GM12892 (cell line): Measurements from ENCODE around the gene ATRN.

Source experiments
- POLR2A ChIP-seq: IDR thresholded peaks from 2 replicates; pipeline ENCODE4 v1.6.1; 2011; ENCODE audit warnings: low read depth, low read length, control low read depth
- POLR2AphosphoS5 ChIP-seq: IDR thresholded peaks from 2 replicates; pipeline ENCODE4 v1.6.1; 2011; ENCODE audit warnings: low read depth, low read length, control low read depth

- TF ChIP-seq POLR2A, result no peak
- no peak for TF ChIP-seq POLR2AphosphoS5
Measured at GRCh38 chr20:3434232-3434631, 36.6 kb upstream of the ATRN start.
